A549 treated with GW870086 at 1 μM for 4 hours (cell line): ENCODE measurements around the gene NMBR. TPM values are rescaled to one million over a fixed set of nuclear protein-coding genes. Genes with fewer than 3 reads are reported as not detected.

ENCODE experiments used
- total RNA-seq: library from RNA; stranded (reverse); fragments of 200-300 nt; extraction: Qiagen RNA extraction; gene quantifications from 5 replicates; pipeline ENCODE4 v1.2.3, GENCODE V29; 2022; ENCODE audit warnings: low read depth

Gene NMBR
- not detected in 5 replicates for total RNA-seq

DNA sequence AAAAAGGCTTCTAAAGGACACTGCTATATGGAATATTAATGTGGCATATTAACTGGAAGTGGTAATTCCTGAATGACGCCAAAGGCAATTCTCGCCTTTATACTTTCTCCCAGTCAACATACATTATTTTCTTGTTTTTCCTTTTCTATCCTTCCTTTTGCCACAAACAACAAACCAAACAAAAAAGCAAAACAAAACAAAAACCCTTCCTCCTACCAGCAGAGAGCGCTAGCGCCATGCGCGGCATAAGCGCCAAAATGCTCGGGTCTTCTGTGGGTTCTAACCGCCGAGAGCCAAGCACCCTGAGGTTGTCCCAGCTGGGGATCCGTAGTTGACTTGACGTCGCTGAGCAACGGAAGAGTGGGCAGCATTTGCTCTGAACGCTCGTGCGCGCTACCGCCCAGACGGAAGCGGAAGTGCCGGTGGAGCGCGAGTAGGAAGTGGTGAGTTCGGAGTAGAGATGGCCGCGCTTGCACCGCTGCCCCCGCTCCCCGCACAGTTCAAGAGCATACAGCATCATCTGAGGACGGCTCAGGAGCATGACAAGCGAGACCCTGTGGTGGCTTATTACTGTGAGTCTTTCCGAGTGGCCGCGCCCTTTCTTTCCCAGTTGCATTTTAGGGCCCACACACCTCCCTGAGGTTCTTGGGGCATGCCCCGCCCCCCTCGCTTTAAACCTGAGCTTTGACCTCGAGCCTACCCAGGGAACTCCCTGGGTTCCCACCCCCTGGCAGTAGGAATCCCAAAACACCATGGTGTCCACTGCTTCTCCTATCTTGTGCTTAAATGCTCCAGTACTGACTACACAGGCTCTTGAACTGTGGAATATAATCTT is at the start of gene NMBR, which contains the start of gene VTA1:
NMBR (minus strand) TSS at position 295 of the 835 bp plus-strand sequence. CDS start 58,464 bp downstream, outside the sequence.
VTA1 (plus strand) TSS at position 436 of the 835 bp plus-strand sequence; CDS start at position 461, 25 bp downstream.

DNA sequence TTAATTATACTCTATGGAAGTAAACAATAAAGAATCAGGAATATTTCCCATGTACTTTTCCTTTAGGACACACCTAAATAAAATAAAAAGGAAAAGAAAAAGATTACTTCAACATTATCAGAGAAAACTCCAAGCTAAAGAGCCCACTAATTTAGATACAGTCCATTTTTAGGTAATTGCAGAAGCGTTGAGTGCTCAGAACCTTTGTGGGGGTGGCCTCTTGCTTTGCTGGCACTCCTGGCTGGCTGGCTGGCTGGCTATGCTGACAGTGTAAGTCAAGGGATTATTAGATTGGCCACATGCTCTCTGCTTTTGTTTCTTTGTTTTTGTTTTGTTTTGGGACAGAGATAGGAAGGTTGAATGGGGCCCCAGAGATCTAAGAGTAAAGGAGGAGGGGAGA is 14.3 kb downstream of the NMBR start, which contains the start of gene GJE1:
GJE1 (plus strand) TSS at position 301 of the 400 bp plus-strand sequence. CDS start 234 bp downstream, outside the sequence.

Other genes starting within 250 kb of the NMBR start
- not detected in 5 replicates for gene GJE1, start 14.2 kb downstream of the NMBR start, total RNA-seq
- gene VTA1, start 141 bp upstream of the NMBR start, total RNA-seq: 41.0 to 44.7 TPM (median 41.6 TPM) in 5 replicates
- 38.2 to 62.5 TPM (median 55.0 TPM) in 5 replicates for gene ADGRG6, start 154.9 kb upstream of the NMBR start, total RNA-seq